ENCODE measurements around the gene IFNAR1.
"Not testable (repeated sequence)": the region's sequence is repeated elsewhere in the genome, so short reads cannot be mapped to it uniquely, and the experiment has no call there.

The IFNAR1 gene

GRCh38 chr21:33308586-33309490 is 15.9 kb upstream of the IFNAR1 start:
- DNase-seq: peak; percentile 34

- DNase-seq: no peak
These were observed 15.0 kb upstream of the IFNAR1 start for GRCh38 chr21:33309778-33310177.

GRCh38 chr21:33312121-33312520 is 12.6 kb upstream of the IFNAR1 start:
- DNase-seq: no peak

GRCh38 chr21:33313183-33313582 is 11.6 kb upstream of the IFNAR1 start:
- DNase-seq: no peak

- DNase-seq: no peak
These were observed 11.2 kb upstream of the IFNAR1 start for GRCh38 chr21:33313611-33314010.

GRCh38 chr21:33314111-33314510 is 10.7 kb upstream of the IFNAR1 start:
- DNase-seq: no peak

GRCh38 chr21:33315946-33316710 is 8.6 kb upstream of the IFNAR1 start:
- no peak for DNase-seq

GRCh38 chr21:33317145-33317544 is 7.6 kb upstream of the IFNAR1 start:
- no peak for DNase-seq

- no peak for DNase-seq
These were observed 6.8 kb upstream of the IFNAR1 start for GRCh38 chr21:33317786-33318486.

- DNase-seq: not testable (repeated sequence)
These were observed 3.8 kb upstream of the IFNAR1 start for GRCh38 chr21:33321005-33321404.

- DNase-seq: not testable (repeated sequence)
These were observed 1.2 kb upstream of the IFNAR1 start for GRCh38 chr21:33323610-33324009.

GRCh38 chr21:33325222-33326067 is 675 bp downstream of the IFNAR1 start:
- DNase-seq: peak; percentile 77

- no peak for DNase-seq
These were observed 2.6 kb downstream of the IFNAR1 start for GRCh38 chr21:33327326-33327725.

GRCh38 chr21:33327792-33328433 is 3.1 kb downstream of the IFNAR1 start:
- no peak for DNase-seq

GRCh38 chr21:33330726-33331125 is 6.0 kb downstream of the IFNAR1 start:
- no peak for DNase-seq

GRCh38 chr21:33332143-33332542 is 7.4 kb downstream of the IFNAR1 start:
- DNase-seq: peak; percentile 28

- DNase-seq: no peak
These were observed 9.4 kb downstream of the IFNAR1 start for GRCh38 chr21:33334191-33334590.

GRCh38 chr21:33334824-33335223 is 10.1 kb downstream of the IFNAR1 start:
- no peak for DNase-seq

- DNase-seq: no peak
These were observed 14.4 kb downstream of the IFNAR1 start for GRCh38 chr21:33339135-33339534.

- DNase-seq: no peak
These were observed 15.1 kb downstream of the IFNAR1 start for GRCh38 chr21:33339918-33340317.

- DNase-seq: no peak
These were observed 21.0 kb downstream of the IFNAR1 start for GRCh38 chr21:33345751-33346238.

GRCh38 chr21:33348706-33349105 is 23.9 kb downstream of the IFNAR1 start:
- no peak for DNase-seq
